SJSA1 (cell line): ENCODE data around the gene RPL39. TPM values are rescaled to one million over a fixed set of nuclear protein-coding genes. Genes with fewer than 3 reads are reported as not detected.
"Not testable (repeated sequence)": the region's sequence is repeated elsewhere in the genome, so short reads cannot be mapped to it uniquely, and the experiment has no call there.

Source experiments
- DNase-seq, 2 experiments: peaks; one replicate each; pipeline ENCODE4 v3.0.0-alpha.2; 2015 to 2020; ENCODE audit warnings: low spot score in 2 of 2, low read depth in 1 of 2
- H3K27ac ChIP-seq: fragments of 250-450 bp; sonication (Bioruptor Pico); 2 replicates; pipeline ENCODE4 v1.5.1; 2020; ENCODE audit warnings: mild to moderate bottlenecking, moderate library complexity
- H3K27me3 ChIP-seq: fragments of 250-450 bp; sonication (Bioruptor Pico); replicated peaks from 2 replicates; pipeline ENCODE4 v1.5.1; 2020; ENCODE audit warnings: mild to moderate bottlenecking, moderate library complexity
- H3K36me3 ChIP-seq: fragments of 250-450 bp; sonication (Bioruptor Pico); 2 replicates; pipeline ENCODE4 v1.5.1; 2020; ENCODE audit warnings: mild to moderate bottlenecking
- H3K4me1 ChIP-seq: fragments of 250-450 bp; sonication (Bioruptor Pico); replicated peaks from 2 replicates; pipeline ENCODE4 v1.6.1; 2021; ENCODE audit warnings: mild to moderate bottlenecking
- H3K4me3 ChIP-seq: fragments of 250-450 bp; sonication (Bioruptor Pico); 2 replicates; pipeline ENCODE4 v1.5.1; 2020; ENCODE audit warnings: mild to moderate bottlenecking
- H3K9me3 ChIP-seq: fragments of 250-450 bp; sonication (Bioruptor Pico); replicated peaks from 2 replicates; pipeline ENCODE4 v1.5.1; 2020; ENCODE audit warnings: mild to moderate bottlenecking
- total RNA-seq: library from RNA; depleted of rRNA; stranded (reverse); fragments of >200 nt; shearing (Covaris generic); gene quantifications from 2 replicates; pipeline ENCODE4 v1.2.3, GENCODE V29; 2014

RPL39 gene
- total RNA-seq, 1 experiment from 2014 or later: 4,330 TPM

DNA sequence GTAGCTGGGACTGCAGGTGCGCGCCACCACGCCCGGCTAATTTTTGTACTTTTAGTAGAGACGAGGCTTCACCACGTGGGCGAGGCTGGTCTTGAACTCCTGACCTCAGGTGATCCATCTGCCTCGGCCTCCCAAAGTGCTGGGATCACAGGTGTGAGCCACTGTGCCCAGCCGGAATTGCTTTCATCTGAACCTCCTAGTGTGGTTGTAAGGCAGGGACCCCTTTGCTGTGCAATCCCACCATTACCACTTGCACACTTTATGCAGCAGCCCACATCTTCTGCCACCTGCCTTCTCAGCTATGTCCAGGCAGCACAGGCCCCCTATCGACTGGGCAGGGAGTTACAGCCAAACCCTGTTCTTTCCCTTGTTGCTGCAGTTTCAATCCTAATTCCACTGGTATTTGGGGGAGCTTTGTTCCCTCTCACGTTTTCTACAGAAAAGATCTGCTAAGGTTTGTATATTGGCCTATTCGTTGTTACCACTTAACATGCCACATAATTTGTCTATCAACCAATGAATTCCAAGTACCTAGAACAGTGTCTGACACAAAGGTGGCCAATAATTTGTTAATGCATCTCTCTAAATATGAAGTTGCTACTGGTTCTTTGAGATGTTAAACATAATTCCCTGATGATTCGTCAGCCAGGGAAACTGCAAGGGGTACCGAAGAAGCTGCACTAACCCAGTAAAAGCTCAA, 6.5 kb downstream of the RPL39 start:
- H3K27me3 ChIP-seq: no peaks in the 10 kb centered on the region

DNA sequence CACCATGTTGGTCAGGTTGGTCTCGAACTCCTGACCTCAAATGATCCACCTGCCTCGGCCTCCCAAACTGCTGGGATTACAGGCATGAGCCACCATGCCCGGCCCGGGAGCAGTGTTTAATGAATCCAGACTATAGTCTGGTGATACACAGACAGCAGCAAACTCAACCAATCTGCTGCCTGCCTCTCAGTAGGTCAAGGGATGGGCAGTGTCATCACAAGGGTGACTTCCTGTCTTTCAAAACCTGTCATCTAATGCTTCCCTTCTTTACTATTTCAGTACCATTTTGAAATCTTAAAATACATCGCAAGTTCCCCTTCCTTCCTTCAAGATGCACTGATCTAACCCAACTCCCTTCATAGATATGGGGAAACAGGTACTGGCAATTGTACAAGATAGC, 8.4 kb downstream of the RPL39 start:
- Histone ChIP-seq H3K4me1 (no peaks in the 10 kb centered on the region), H3K9me3 (no peaks in the 10 kb centered on the region), H3K27me3 (no peaks in the 10 kb centered on the region), H3K36me3 (peaks cover 45% of the 10 kb centered on the region), H3K27ac (no peak overlapping the region), H3K4me3 (no peak overlapping the region)
- DNase-seq: no peak

More for the DNA sequence above, 6.5 kb downstream of the RPL39 start:
- DNase-seq: peak; percentile 21 to 50
- Histone ChIP-seq H3K4me1 (no peaks in the 10 kb centered on the region), H3K36me3 (peaks cover 61% of the 10 kb centered on the region), H3K4me3 (no peak overlapping the region), H3K9me3 (no peaks in the 10 kb centered on the region), H3K27ac (no peak overlapping the region)

DNA sequence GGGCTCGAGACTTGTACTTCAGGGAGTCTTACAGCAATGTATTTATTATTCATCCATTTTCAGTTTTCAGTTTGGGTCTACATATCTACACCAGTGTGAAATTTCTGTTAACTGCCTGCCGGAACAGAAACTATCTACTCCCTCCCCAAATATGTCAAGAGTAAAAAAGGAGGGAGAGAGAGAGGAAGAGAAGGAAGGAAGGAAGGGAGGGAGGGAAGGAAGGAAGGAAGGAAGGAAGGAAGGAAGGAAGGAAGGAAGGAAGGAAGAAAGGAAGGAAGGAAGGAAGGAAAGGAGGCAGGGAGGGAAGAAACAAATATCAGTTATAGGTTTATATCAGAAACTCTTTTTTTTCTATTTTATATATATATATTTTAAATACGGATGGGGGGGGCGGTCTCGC, 12.6 kb downstream of the RPL39 start:
- Histone ChIP-seq H3K4me3 (no peak overlapping the region), H3K36me3 (peaks cover 8% of the 10 kb centered on the region), H3K9me3 (no peaks in the 10 kb centered on the region), H3K4me1 (peaks cover 4% of the 10 kb centered on the region; the same call in 1 of the 2 replicates), H3K27me3 (no peaks in the 10 kb centered on the region), H3K27ac (no peak overlapping the region)
- DNase-seq: no peak

DNA sequence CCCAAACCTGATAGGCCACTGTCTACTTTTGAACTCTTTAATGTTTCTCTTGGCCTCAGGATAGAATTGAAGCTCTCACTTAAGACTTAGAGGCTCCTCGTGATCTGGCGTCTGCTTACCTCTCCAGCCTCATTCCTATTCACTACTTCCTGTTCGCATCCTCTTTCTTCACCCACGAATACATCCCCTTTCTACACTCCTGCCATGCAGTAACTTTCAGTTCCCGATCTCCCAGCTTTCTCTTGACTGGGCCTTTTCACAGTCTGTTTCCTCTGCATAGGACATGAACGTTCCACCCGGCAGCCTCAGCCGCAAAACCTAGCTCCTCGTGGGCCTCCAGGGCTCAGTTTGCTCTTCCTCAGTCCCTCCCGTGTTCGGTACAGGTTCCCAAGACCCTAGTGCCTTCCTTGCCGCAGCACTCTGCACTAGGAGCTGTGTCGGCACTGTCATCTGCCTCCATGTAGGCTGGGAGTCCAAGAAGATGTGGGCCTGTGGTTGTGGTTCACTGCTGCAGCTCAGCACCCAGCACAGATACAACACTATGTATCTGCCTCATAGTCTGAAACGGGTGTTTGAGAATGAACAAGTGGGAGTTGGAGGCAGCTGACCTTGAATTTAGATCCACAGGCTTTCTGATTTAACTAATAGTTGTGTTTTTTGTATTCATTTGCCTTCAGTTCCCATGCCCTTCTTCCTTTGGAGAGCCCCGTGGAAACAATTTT, 15.8 kb downstream of the RPL39 start:
- H3K9me3 ChIP-seq: no peaks in the 10 kb centered on the region
- no peak overlapping the region for H3K27ac ChIP-seq
- H3K27me3 ChIP-seq: no peaks in the 10 kb centered on the region
- no peak for DNase-seq
- H3K36me3 ChIP-seq: 0 out of 2 replicates have a peak, but pooled peaks cover 4% of the 10 kb centered on the region
- H3K4me1 ChIP-seq: peaks cover 4% of the 10 kb centered on the region; the same call in 1 of the 2 replicates
- no peak overlapping the region for H3K4me3 ChIP-seq

DNA sequence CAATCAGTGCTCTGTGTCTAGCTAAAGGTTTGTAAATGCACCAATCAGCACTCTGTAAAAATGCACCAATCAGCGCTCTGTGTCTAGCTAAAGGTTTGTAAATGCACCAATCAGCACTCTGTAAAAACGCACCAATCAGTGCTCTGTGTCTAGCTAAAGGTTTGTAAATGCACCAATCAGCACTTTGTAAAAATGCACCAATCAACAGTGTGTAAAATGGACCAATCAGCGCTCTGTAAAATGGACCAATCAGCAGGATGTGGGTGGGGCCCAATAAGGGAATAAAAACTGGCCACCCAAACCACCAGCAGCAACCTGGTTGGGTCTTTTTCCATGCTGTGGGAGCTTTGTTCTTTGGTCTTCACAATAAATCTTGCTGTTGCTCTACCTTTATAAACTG, 22.0 kb downstream of the RPL39 start:
- Histone ChIP-seq H3K4me1 (peaks cover 21% of the 10 kb centered on the region), H3K27ac (peak overlapping the region; percentile 76)
- H3K4me3 ChIP-seq, H3K27me3 ChIP-seq, H3K9me3 ChIP-seq, H3K36me3 ChIP-seq, DNase-seq: not testable (repeated sequence)

DNA sequence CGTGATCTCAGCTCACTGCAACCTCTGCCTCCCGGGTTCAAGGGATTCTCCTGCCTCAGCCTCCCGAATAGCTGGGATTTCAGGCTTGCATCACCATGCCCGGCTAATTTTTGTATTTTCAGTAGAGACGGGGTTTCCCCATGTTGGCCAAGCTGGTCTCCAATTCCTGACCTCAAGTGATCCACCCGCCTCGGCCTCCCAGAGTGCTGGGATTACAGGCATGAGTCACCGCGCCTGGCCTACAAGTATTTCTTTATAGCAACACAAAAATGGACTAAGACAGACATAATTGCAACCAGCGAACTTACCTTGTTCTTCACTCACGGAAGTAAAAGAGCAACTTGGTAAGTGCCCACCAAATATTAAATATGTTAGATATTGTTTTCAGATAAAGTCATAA, 23.0 kb downstream of the RPL39 start:
- not testable (repeated sequence) for H3K36me3 ChIP-seq, H3K9me3 ChIP-seq, H3K27me3 ChIP-seq, H3K4me3 ChIP-seq
- peak overlapping the region; percentile 76 for H3K27ac ChIP-seq
- H3K4me1 ChIP-seq: peaks cover 25% of the 10 kb centered on the region
- DNase-seq: peak; percentile 66 to 82

DNA sequence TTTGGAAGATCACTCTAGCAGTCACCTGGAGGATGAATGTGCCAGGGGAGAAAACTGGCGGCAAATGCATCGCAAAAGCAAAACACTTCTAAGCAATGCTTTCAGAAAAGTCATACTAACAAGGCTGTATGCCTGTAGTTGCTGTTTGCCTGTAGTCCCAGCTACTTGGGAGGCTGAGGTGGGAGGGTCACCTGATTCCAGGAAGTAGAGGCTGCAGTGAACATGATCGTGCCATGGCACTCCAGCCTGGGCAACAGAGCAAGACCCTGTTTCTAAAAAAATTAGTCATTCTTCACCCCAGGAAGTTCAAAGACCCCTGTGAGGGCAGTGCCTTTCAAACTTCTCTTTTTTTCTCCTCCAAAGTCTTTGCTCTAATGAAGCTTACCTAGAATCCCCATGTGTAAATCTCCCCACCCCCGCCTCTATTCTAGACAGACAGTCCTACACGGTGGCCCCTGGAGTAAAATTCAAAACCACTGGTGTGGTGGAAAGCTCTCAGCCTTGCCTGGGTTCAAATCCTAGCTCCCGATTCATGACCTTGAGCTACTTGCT, 27.5 kb downstream of the RPL39 start:
- peak overlapping the region; percentile 83 for H3K27ac ChIP-seq
- H3K9me3 ChIP-seq: no peaks in the 10 kb centered on the region
- H3K4me3 ChIP-seq: no peak overlapping the region
- peaks cover 35% of the 10 kb centered on the region for H3K4me1 ChIP-seq
- no peaks in the 10 kb centered on the region for H3K27me3 ChIP-seq
- H3K36me3 ChIP-seq: no peaks in the 10 kb centered on the region
- DNase-seq: no peak

DNA sequence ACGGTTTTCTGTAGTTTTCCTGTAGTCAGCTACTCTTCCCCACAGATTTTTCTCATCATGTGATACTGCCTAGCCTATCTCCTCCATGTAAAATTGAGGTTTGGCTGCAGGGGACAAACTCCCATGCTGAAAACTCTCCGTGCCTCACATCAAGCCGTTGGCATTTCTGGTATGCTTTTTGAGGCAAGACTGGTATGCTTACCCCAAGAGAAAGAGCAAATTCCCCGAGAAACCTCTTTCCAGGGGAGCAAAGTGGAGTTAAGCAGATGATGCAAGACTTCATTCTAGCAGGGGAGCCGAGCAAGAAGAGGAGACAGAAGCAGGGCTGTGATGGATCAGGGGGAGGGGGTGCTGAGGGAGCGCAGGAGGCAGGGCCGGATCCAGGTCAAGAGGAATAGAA, 28.2 kb downstream of the RPL39 start:
- Histone ChIP-seq H3K4me3 (no peak overlapping the region), H3K4me1 (peaks cover 32% of the 10 kb centered on the region), H3K27me3 (no peaks in the 10 kb centered on the region), H3K9me3 (no peaks in the 10 kb centered on the region), H3K36me3 (no peaks in the 10 kb centered on the region), H3K27ac (peak overlapping the region; percentile 83)
- DNase-seq: peak; percentile 64 to 72

DNA sequence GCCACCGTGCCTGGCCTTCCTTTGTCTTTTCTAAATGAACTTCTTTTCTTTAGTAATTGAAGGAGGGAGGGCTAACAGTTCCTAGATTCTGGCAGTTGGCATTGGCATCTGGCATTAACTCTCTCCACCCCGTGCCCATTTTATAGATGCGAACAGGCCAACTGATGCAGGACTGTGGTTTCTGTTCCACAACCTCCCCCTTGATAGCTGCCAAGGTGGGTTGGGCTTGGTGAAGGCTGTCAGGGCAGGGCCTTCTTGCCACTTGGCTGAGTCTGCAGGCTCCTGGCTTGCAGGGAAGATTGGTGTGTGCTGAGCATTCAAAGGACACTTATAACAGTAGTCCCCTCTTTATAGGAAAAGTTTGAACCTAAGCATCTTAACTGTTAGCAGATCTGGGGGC, 28.7 kb downstream of the RPL39 start:
- DNase-seq: peak in 1 of 2 experiments; percentile 53
- Histone ChIP-seq H3K27ac (peak overlapping the region; percentile 83), H3K4me1 (peaks cover 32% of the 10 kb centered on the region), H3K27me3 (no peaks in the 10 kb centered on the region), H3K4me3 (no peak overlapping the region), H3K36me3 (no peaks in the 10 kb centered on the region), H3K9me3 (no peaks in the 10 kb centered on the region)

DNA sequence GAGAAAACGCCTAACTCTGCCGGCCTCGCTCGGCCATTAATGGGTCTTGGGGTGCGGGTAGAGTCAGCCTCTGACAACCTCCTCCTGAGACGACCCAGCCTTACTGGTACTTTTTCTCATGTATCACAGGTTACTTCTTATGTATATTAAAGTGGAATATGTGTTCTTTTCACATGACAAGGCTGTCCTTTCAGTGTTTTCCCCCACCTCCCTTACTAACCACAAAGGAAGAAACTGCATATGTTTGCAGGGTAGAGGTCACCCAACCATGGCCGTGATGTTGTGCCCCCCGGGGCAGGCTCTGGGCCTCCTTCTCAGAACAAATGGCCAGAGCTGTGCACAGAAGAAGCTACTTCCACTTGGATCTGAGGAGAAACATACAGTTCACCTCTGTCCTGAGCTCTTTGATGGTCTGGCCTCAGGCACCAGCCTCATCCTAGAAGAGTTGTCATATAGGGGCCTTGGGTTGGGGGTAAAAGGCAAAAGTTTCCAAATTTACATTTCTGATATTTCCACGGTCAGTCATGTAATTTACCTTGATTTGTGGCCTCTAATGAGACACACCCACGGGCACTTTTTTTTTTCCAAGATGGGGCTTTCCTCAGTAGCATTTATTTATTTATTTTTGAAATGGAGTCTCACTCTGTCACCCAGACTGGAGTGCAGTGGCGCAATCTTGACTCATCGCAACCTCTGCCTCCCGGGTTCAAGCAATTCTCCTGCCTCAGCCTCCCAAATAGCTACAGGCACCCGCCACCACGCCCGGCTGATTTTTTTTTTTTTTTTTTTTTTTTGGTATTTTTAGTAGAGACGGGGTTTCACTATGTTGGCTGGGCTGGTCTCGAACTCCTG, 31.2 kb downstream of the RPL39 start:
- DNase-seq: no peak
- Histone ChIP-seq H3K4me1 (peaks cover 38% of the 10 kb centered on the region), H3K27ac (no peak overlapping the region)

DNA sequence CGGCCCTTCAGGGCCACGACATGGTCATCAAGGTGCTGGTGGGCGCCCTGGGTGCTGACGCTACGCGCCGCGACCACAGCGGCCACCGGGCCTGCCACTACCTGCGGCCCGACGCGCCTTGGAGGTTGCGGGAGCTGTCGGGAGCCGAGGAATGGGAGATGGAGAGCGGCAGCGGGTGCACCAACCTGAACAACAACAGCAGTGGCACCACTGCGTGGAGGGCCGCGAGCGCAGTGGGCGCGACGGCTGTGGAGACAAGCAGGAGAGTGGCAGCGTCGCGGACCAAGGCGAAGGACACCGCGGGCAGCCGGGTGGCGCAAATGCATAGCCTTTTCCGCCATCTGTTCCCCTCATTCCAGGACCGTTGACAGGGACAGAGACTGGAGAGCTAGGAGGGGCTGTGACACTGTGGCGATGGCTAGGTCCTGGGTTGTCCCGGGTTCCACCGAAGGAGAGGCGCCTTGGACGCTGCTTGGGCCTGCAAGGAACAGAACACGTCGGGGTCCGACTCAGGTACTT, 32.1 kb downstream of the RPL39 start:
- Histone ChIP-seq H3K36me3 (no peaks in the 10 kb centered on the region), H3K4me1 (peaks cover 38% of the 10 kb centered on the region), H3K27ac (no peak overlapping the region), H3K4me3 (peak overlapping the region; percentile 44; the same call in 1 of the 2 replicates), H3K9me3 (no peaks in the 10 kb centered on the region), H3K27me3 (no peaks in the 10 kb centered on the region)
- no peak for DNase-seq

More for the DNA sequence above, 31.2 kb downstream of the RPL39 start:
- Histone ChIP-seq H3K9me3 (no peaks in the 10 kb centered on the region), H3K27me3 (no peaks in the 10 kb centered on the region), H3K36me3 (no peaks in the 10 kb centered on the region), H3K4me3 (no peak overlapping the region)

DNA sequence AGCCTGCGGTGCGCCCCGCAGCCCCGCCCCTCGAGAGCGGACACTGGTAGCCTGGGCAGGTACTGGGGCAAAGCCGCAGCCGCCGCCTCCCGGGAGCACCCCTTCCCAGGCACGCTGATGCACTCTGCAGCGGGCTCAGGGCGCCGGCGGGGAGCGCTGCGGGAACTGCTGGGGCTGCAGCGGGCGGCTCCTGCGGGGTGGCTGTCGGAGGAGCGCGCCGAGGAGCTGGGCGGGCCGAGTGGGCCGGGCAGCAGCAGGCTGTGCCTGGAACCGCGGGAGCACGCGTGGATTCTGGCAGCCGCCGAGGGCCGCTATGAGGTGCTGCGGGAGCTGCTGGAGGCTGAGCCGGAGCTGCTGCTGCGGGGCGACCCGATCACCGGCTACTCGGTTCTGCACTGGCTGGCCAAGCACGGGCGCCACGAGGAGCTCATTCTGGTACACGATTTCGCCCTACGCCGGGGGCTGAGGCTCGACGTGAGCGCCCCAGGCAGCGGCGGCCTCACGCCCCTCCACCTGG, 32.6 kb downstream of the RPL39 start:
- peak overlapping the region; percentile 44 for H3K4me3 ChIP-seq
- peaks cover 35% of the 10 kb centered on the region for H3K4me1 ChIP-seq
- H3K36me3 ChIP-seq: no peaks in the 10 kb centered on the region
- H3K9me3 ChIP-seq: no peaks in the 10 kb centered on the region
- DNase-seq: peak in 1 of 2 experiments; percentile 17
- H3K27me3 ChIP-seq: no peaks in the 10 kb centered on the region
- H3K27ac ChIP-seq: no peak overlapping the region
